HG02852 (cell line): ENCODE data around the gene PPP2CA.
"Not testable (repeated sequence)": the region's sequence is repeated elsewhere in the genome, so short reads cannot be mapped to it uniquely, and the experiment has no call there.

Experiments used
- ATAC-seq: cut with Tn5 transposase; IDR thresholded peaks from one replicate; pipeline ENCODE4 v1.9.1; 2021; ENCODE audit warnings: mild to moderate bottlenecking, moderate library complexity; ENCODE audit not compliant: unreplicated experiment

The PPP2CA gene

GRCh38 chr5:134203630-134204029 lies 22.2 kb downstream of the PPP2CA start:
- no peak for ATAC-seq

- ATAC-seq, result no peak
These were observed 30.2 kb downstream of the PPP2CA start for GRCh38 chr5:134195666-134196065.

GRCh38 chr5:134189031-134189430 lies 36.8 kb downstream of the PPP2CA start:
- ATAC-seq, result no peak

- ATAC-seq, result no peak
These were observed 37.8 kb downstream of the PPP2CA start for GRCh38 chr5:134188092-134188491.

- peak; percentile 78 for ATAC-seq
These were observed 41.4 kb downstream of the PPP2CA start for GRCh38 chr5:134184155-134185135.

- ATAC-seq, result no peak
These were observed 42.4 kb downstream of the PPP2CA start for GRCh38 chr5:134183481-134183880.

- no peak for ATAC-seq
These were observed 47.8 kb downstream of the PPP2CA start for GRCh38 chr5:134178096-134178419.

- no peak for ATAC-seq
These were observed 48.3 kb downstream of the PPP2CA start for GRCh38 chr5:134177369-134178095.

- ATAC-seq, result peak; percentile 71
These were observed 49.1 kb downstream of the PPP2CA start, which contains the start of gene SKP1 for GRCh38 chr5:134176511-134177368. SKP1 (minus strand) TSS chr5:134176950; CDS start chr5:134174022, 2,928 bp downstream.

GRCh38 chr5:134175921-134176510 lies 49.9 kb downstream of the PPP2CA start:
- ATAC-seq, result peak; percentile 35

- no peak for ATAC-seq
These were observed 50.7 kb downstream of the PPP2CA start for GRCh38 chr5:134174841-134175839.

- ATAC-seq, result no peak
These were observed 53.9 kb downstream of the PPP2CA start for GRCh38 chr5:134171972-134172371.

- ATAC-seq, result no peak
These were observed 63.3 kb downstream of the PPP2CA start for GRCh38 chr5:134162592-134162991.

GRCh38 chr5:134161513-134162395 lies 64.1 kb downstream of the PPP2CA start:
- no peak for ATAC-seq

- no peak for ATAC-seq
These were observed 72.2 kb downstream of the PPP2CA start for GRCh38 chr5:134153657-134154056.

- ATAC-seq, result no peak
These were observed 72.6 kb downstream of the PPP2CA start for GRCh38 chr5:134153241-134153640.

- not testable (repeated sequence) for ATAC-seq
These were observed 73.6 kb downstream of the PPP2CA start for GRCh38 chr5:134152173-134152832.

GRCh38 chr5:134151723-134152122 lies 74.2 kb downstream of the PPP2CA start:
- ATAC-seq, result no peak
